VCaP (cell line): Measurements from ENCODE around the gene ELAC2.
A peak's percentile ranks its signal among the peaks of the same experiment; 100 is the strongest.

ENCODE experiments used
- H3K27ac ChIP-seq: fragments of 450-650 bp; 2 replicates; pipeline ENCODE4 v1.5.1; 2017
- TF ChIP-seq, protein P1 (sequence below): fragments of 450-650 bp; conservative IDR thresholded peaks from 2 replicates; pipeline ENCODE4 v1.5.1; 2017; ENCODE audit warnings: mild to moderate bottlenecking, moderate library complexity

ELAC2 gene

DNA sequence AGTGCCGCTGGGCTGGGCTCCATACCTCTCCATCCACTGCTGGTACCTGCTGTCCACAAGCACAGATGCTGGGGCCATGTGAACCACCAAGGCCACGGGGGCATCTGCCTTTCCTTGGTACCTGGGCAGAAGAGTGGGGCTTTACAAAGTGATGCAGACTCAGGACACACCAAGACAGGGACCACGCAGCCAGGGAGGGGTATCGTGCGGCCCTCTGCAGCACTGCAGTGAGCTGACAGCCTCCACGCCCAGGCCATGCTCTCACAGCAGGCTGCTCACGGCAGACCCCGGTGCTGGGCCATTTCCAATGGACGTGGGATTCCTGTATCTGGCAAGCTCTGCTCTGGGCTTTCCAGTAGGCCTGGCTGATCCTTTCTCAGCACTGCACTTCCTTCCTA, 14.4 kb downstream of the ELAC2 start:
- H3K27ac ChIP-seq = no peak overlapping the region

DNA sequence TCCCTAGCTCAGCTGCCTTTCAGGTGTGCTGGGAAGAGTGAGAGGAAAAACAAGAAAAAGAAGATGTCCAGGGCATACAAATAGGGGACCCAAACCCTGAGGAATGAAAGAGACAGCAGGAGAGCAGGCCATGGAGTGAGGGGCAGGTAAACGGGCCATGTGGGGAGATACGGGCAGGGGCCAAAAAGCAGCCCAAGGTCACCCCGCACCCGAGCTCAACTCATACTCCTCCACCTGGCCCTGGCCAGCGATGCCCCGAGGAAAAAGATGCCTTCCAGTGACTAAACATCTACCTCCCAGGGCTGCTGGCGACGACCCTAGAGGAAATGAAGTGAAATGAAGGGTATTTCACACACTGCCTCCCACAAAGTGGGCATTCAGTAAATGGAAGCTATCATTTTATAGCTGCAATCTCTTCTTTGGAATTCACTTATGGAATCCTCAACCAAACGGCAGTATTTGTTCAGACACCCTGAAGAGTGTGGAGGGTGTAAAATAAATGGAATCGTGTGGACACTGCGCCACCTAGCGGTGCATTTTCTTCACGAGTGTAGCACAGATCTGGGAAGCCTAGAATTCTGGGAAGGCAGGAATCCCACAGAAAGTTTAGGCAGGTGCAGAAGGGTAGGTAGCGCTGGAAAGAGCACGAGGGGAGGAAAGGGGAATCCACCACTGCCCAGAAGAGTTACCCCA, 14.9 kb downstream of the ELAC2 start:
- TF ChIP-seq, protein P1, sequence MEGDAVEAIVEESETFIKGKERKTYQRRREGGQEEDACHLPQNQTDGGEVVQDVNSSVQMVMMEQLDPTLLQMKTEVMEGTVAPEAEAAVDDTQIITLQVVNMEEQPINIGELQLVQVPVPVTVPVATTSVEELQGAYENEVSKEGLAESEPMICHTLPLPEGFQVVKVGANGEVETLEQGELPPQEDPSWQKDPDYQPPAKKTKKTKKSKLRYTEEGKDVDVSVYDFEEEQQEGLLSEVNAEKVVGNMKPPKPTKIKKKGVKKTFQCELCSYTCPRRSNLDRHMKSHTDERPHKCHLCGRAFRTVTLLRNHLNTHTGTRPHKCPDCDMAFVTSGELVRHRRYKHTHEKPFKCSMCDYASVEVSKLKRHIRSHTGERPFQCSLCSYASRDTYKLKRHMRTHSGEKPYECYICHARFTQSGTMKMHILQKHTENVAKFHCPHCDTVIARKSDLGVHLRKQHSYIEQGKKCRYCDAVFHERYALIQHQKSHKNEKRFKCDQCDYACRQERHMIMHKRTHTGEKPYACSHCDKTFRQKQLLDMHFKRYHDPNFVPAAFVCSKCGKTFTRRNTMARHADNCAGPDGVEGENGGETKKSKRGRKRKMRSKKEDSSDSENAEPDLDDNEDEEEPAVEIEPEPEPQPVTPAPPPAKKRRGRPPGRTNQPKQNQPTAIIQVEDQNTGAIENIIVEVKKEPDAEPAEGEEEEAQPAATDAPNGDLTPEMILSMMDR = peak; percentile 83
- H3K27ac ChIP-seq = no peak overlapping the region; the same call in 1 of the 2 replicates

More for the DNA sequence above, 14.4 kb downstream of the ELAC2 start:
- TF ChIP-seq, protein P1 = peak; percentile 54

DNA sequence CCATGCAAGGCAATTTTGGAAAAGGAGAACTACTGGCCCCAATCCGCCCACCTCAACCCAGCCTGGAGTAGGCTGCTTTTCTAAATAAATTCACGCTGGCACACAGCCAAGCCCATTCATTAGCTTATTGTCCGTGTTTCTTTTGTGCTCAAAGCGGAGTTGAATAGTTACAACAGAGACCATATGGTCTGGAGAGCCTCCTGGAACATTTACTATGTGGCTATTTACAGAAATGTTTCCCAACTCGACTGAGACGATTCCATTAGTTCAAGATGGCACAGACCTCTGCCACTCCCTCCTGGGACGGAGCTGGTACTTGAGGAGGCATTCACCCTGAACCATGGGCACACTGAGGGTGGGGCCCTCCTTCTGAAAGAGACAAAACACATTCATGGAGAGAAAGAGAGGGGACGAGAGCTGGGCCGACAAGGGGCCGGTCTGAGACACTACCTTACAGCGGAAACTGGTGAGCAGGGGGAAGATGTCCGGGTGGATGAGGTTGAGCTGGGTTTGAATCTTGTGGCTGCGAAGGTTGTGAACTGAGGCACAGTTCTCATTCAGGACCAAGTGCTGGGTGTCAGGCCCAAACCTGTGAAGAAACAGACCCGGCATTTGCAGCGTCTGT, 15.7 kb downstream of the ELAC2 start:
- TF ChIP-seq, protein P1 = no peak
- peak overlapping the region; percentile 41; the same call in 1 of the 2 replicates for H3K27ac ChIP-seq

DNA sequence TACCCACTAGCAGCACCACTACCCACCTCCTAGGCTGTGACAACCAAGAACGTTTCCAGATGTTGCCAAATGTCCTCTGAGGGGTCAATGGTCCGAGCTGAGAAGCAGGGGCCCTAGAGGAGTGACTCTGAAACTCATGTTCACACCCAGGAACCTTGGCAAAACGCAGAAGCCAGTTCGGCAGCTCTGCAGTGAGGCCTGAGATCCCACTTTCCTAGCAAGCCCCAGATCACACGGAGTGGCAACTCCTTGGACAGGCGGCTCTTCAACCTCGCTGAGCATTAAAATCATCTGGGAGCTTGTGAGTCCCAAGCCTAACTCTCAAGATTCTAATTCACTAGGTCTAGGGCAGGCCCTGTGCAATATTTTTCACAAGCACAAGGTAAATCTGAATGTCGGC, 17.3 kb downstream of the ELAC2 start:
- TF ChIP-seq, protein P1 = no peak
- H3K27ac ChIP-seq = no peak overlapping the region

DNA sequence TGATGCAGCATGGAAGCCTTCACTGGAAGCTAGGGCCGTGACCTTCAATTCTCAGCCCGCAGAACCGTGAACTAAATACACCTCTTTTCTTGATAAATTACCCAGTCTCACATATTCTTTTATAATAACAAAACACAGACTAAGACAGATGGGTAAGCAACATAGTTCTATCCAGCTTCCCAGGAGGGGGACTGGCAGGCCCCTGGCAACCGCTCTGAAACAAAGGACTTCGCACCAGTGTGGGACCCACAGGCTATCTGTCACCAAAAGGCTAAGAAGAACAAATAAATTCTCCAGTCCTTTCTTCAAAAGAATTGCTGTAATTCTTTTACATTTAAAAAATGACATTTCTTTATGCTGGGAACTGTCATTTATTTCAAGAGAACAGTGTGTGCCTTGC, 19.0 kb downstream of the ELAC2 start:
- H3K27ac ChIP-seq = no peak overlapping the region
- TF ChIP-seq, protein P1 = no peak

DNA sequence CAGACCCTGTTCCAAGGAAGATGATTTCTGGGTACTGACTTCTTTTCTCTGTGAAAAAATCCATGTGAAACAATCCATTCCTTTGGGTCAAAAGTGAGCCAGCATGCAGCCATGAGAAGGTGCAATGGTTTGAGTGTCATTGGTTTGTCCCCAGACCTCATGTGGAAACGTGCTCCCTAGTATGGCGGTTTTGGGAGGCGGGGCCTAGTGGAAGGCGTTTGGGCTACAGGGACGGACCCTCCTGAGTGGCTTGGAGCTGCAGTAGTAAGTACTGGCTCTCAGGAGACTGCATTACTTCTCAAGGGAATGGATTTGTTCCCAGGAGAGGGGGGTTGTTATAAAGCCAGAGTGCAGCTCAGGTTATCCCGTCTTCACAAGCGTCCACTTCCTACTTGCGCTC, 19.4 kb downstream of the ELAC2 start:
- no peak overlapping the region for H3K27ac ChIP-seq
- TF ChIP-seq, protein P1 = no peak

DNA sequence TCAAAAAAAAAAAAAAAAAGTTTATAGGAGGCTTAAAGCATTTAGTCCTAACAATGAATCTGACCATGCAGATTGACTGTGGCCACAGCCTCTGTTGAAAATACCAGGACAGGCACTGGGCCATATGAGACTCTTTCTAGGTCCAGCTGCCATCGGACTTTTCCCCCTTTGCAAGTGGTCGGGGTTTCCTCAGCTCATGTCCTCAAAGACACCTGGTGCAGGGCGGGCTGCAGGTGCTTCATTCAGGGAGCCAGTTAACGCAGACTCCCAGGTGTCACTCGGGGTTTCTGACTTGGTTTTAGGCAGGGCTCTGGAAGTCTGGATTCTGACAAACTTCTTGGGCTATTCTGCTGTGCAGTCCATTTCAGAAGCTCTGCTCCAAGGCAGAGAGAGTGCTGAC, 20.9 kb downstream of the ELAC2 start:
- TF ChIP-seq, protein P1 = no peak

More for the DNA sequence above, 20.9 kb downstream of the ELAC2 start:
- H3K27ac ChIP-seq = no peak overlapping the region
